ENCODE results near the gene AP2A1. TPM values are rescaled to one million over a fixed set of nuclear protein-coding genes. Genes with fewer than 3 reads are reported as not detected.
"Not testable (repeated sequence)": the region's sequence is repeated elsewhere in the genome, so short reads cannot be mapped to it uniquely, and the experiment has no call there.

The AP2A1 gene
- total RNA-seq (10 to 100 TPM; 43.3 to 51.5 TPM), total RNA-seq (51.3 to 70.1 reads per million in 2 donors)

- Mint-ChIP-seq H3K27me3 (no peaks in the 10 kb centered on the region), H3K4me3 (peak within 1 kb of the TSS; percentile 96), H3K4me1 (peaks cover 35% of the 10 kb centered on the region), H3K27ac (peak within 1 kb of the TSS; percentile 91), H3K36me3 (ENCODE audit: low read depth) (no peaks in the 10 kb centered on the region)
- no peak for ATAC-seq
- no peak for DNase-seq
- H3K9me3 ChIP-seq (ENCODE audit: control insufficient read depth, low read length, poor library complexity, severe bottlenecking) = no peaks in the 10 kb centered on the region
These were observed at the start of gene AP2A1 for GRCh38 chr19:49766930-49767299. Gene AP2A1 (plus strand): TSS chr19:49767001. CDS start chr19:49767134, 133 bp downstream.

- Mint-ChIP-seq H3K4me1 (peaks cover 9% of the 10 kb centered on the region), H3K27ac (peak overlapping the region; percentile 93), H3K27me3 (no peaks in the 10 kb centered on the region), H3K36me3 (ENCODE audit: low read depth) (no peaks in the 10 kb centered on the region), H3K4me3 (peak overlapping the region; percentile 12)
- H3K9me3 ChIP-seq (ENCODE audit: control insufficient read depth, low read length, poor library complexity, severe bottlenecking) = no peaks in the 10 kb centered on the region
- DNase-seq = no peak
- no peak for ATAC-seq
These were observed 48.3 kb upstream of the AP2A1 start for GRCh38 chr19:49718511-49718910.

DNA sequence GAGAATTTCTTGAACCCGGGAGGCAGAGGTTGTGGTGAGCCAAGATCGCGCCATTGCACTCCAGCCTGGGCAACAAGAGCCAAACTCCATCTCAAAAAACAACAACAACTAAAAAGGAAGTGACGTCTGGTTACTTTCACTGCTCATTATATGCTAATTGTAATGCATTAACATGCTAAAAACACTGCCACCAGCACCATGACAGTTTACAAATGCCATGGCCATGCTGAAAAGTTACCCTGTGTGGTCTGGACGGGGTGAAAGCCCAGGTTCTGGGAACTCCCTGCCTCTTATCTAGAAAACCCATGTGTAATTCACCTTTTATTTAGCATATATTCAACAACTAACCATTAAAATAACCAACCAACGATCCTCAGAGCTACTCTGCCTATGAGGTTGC lies 47.8 kb upstream of the AP2A1 start:
- Mint-ChIP-seq H3K27ac (no peak overlapping the region), H3K4me3 (no peak overlapping the region)
- DNase-seq = no peak

DNA sequence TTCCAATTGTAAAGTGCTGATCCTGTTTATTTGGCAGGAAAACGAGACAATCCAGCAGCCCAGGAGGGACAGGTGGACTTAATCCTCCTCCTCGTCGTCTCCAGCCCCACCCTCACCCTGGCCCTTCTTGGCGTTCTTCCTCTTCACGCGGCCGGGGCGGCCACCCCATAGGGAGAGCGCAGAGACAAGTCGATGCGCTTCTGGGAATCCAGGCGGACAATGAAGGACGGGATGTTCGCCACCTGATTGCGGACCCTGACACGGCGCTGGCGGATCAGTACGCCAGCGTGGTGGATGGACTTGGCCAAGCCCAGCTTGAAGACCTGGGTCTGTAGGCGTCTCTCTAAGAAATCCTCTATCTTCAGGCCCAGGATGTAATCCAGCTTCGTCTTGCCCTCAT lies 47.4 kb upstream of the AP2A1 start:
- H3K27ac Mint-ChIP-seq; H3K4me3 Mint-ChIP-seq; H3K9me3 ChIP-seq (ENCODE audit: control insufficient read depth, low read length, poor library complexity, severe bottlenecking); H3K36me3 Mint-ChIP-seq (ENCODE audit: low read depth); H3K4me1 Mint-ChIP-seq; DNase-seq; ATAC-seq; H3K27me3 Mint-ChIP-seq: not testable (repeated sequence)

More for the DNA sequence above, 47.8 kb upstream of the AP2A1 start:
- Mint-ChIP-seq H3K4me1 (peaks cover 9% of the 10 kb centered on the region), H3K36me3 (ENCODE audit: low read depth) (no peaks in the 10 kb centered on the region), H3K27me3 (no peaks in the 10 kb centered on the region)
- no peaks in the 10 kb centered on the region for H3K9me3 ChIP-seq (ENCODE audit: control insufficient read depth, low read length, poor library complexity, severe bottlenecking)
- no peak for ATAC-seq

DNA sequence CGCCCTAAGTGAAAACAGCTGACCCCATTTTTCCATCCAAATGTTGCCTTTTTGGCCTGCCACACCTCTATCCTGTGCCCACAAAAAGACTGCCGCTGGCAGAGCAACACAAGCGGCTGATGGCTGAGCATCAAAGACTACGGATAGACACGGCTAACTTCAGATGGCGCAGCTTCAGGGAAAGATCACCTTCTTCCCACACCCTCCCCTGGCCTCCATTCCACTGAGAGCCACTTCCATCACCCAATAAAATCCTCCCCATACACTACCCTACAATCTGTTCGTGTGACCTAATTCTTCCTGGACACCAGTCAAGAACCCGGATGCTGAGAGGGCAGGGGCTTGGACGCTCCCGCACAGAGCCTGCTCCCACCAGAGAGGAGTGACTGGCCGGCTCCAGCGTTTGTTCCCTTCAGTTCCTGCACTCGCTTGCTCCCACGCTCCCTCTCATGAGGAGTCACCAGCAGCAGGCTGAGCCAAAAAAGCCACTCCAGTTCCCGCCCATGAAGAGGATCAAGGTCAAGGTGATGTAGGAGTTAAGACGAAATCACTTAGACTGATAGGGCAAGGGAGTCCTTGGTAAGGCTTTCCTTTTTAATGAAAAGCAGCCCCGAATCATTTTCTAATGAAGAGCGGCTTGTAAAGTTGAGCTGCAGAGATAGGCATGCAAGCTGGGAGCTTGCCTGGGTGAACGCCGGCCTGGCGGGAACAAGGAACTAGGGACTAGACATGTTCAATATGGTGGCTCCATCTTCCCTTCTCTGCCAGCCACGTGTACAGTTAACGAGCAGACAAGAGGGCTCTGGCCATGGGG lies 39.4 kb upstream of the AP2A1 start:
- ATAC-seq (no peak), DNase-seq (no peak)
- Mint-ChIP-seq H3K36me3 (ENCODE audit: low read depth) (no peaks in the 10 kb centered on the region), H3K4me3 (no peak overlapping the region), H3K27me3 (no peaks in the 10 kb centered on the region), H3K4me1 (no peaks in the 10 kb centered on the region), H3K27ac (no peak overlapping the region)
- no peaks in the 10 kb centered on the region for H3K9me3 ChIP-seq (ENCODE audit: control insufficient read depth, low read length, poor library complexity, severe bottlenecking)

DNA sequence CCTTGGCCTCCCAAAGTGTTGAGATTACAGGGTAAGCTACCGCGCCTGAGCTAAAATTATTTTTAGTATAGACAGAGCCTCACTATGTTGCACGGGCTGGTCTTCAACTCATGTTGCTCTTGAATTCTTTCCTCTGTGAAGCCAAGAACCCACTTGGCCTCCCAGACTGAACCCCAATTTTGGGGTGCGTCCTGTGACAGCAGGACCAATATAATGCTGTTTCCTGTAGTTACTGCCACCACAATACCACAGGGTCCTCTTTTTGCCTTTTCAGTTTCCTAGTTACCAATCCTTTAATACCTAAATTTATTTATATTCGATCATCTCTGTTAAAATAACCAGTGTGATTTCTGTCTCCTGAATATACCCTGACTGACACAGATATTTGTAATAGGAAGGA lies 36.6 kb upstream of the AP2A1 start:
- DNase-seq (no peak), ATAC-seq (no peak)
- Mint-ChIP-seq H3K36me3 (ENCODE audit: low read depth) (no peaks in the 10 kb centered on the region), H3K27me3 (no peaks in the 10 kb centered on the region), H3K4me1 (no peaks in the 10 kb centered on the region), H3K4me3 (no peak overlapping the region), H3K27ac (no peak overlapping the region)
- H3K9me3 ChIP-seq (ENCODE audit: control insufficient read depth, low read length, poor library complexity, severe bottlenecking) = no peaks in the 10 kb centered on the region

DNA sequence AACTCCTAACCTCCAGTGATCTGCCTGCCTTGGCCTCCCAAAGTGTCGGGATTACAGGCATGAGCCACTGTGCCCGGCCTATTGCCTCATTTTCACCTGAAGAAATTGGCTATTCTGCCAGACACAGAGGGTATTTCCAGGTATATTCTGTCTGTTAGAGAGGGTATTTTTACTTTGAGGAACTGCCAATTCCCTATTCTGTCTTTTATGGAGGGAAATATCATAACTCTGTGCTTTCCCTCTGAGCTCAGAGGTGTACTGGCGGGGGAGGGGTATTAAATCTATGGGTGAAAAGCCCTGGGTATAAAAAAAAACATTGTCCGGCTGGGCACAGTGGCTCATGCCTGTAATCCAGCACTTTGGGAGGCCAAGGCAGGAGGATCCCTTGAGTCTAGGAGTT lies 28.5 kb upstream of the AP2A1 start:
- Mint-ChIP-seq H3K27ac (no peak overlapping the region), H3K36me3 (ENCODE audit: low read depth) (peaks cover 2% of the 10 kb centered on the region), H3K4me1 (no peaks in the 10 kb centered on the region), H3K4me3 (no peak overlapping the region), H3K27me3 (no peaks in the 10 kb centered on the region)
- H3K9me3 ChIP-seq (ENCODE audit: control insufficient read depth, low read length, poor library complexity, severe bottlenecking) = no peaks in the 10 kb centered on the region
- DNase-seq (no peak), ATAC-seq (no peak)

GRCh38 chr19:49739098-49739497 lies 27.7 kb upstream of the AP2A1 start:
- Mint-ChIP-seq H3K27me3 (no peaks in the 10 kb centered on the region), H3K36me3 (ENCODE audit: low read depth) (peaks cover 2% of the 10 kb centered on the region), H3K27ac (no peak overlapping the region), H3K4me3 (peak overlapping the region; percentile 9), H3K4me1 (no peaks in the 10 kb centered on the region)
- H3K9me3 ChIP-seq (ENCODE audit: control insufficient read depth, low read length, poor library complexity, severe bottlenecking) = no peaks in the 10 kb centered on the region
- DNase-seq (no peak), ATAC-seq (no peak)

GRCh38 chr19:49739933-49740332 lies 26.9 kb upstream of the AP2A1 start:
- Mint-ChIP-seq H3K36me3 (ENCODE audit: low read depth) (peaks cover 2% of the 10 kb centered on the region), H3K4me1 (peaks cover 2% of the 10 kb centered on the region), H3K27me3 (no peaks in the 10 kb centered on the region), H3K4me3 (no peak overlapping the region), H3K27ac (no peak overlapping the region)
- ATAC-seq (no peak), DNase-seq (no peak)
- no peaks in the 10 kb centered on the region for H3K9me3 ChIP-seq (ENCODE audit: control insufficient read depth, low read length, poor library complexity, severe bottlenecking)

DNA sequence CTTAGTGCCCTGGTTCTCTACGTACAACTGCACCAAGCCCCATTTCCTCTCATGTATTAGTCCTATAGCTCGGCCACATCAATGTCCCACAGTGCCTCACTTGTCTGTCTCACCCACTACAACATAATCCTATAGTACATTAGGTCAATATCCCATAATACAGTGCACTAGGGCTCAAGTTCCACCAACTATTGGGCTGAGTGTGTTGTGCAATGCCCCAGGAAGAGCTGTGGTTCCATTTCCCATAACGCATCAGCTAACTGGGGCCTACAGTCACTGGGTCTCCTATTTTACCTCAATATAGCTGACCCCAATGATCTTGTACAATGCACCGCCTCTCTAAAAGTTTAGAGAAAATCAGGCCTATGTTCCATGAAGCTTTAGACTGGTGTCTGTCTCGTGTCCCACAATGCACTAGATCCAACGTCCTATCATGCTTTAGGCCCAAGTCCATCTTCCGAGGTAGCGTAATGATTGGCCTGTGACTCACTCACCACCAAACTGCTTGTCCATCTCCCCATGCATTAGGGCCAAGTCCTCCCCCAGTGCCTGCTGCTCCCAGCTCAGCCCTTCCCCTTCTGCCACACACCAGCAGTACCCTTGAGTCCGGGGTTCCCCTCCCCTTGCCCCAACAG lies 25.5 kb upstream of the AP2A1 start:
- ATAC-seq (no peak), DNase-seq (no peak)
- no peaks in the 10 kb centered on the region for H3K9me3 ChIP-seq (ENCODE audit: control insufficient read depth, low read length, poor library complexity, severe bottlenecking)
- no peak overlapping the region for H3K27ac Mint-ChIP-seq
- H3K27me3 Mint-ChIP-seq = no peaks in the 10 kb centered on the region
- H3K4me3 Mint-ChIP-seq = no peak overlapping the region
- peaks cover 2% of the 10 kb centered on the region for H3K36me3 Mint-ChIP-seq (ENCODE audit: low read depth)
- peaks cover 2% of the 10 kb centered on the region for H3K4me1 Mint-ChIP-seq

GRCh38 chr19:49744946-49745381 lies 21.8 kb upstream of the AP2A1 start:
- no peak for DNase-seq
- Mint-ChIP-seq H3K4me1 (peaks cover 2% of the 10 kb centered on the region), H3K27ac (no peak overlapping the region), H3K4me3 (no peak overlapping the region), H3K27me3 (no peaks in the 10 kb centered on the region), H3K36me3 (ENCODE audit: low read depth) (peaks cover 3% of the 10 kb centered on the region)
- no peaks in the 10 kb centered on the region for H3K9me3 ChIP-seq (ENCODE audit: control insufficient read depth, low read length, poor library complexity, severe bottlenecking)
- ATAC-seq = no peak

GRCh38 chr19:49746206-49746958 lies 20.4 kb upstream of the AP2A1 start:
- peak; percentile 79 for ATAC-seq
- H3K9me3 ChIP-seq (ENCODE audit: control insufficient read depth, low read length, poor library complexity, severe bottlenecking) = no peaks in the 10 kb centered on the region
- H3K27ac Mint-ChIP-seq = no peak overlapping the region
- H3K4me1 Mint-ChIP-seq = peaks cover 2% of the 10 kb centered on the region
- H3K4me3 Mint-ChIP-seq = no peak overlapping the region
- peaks cover 3% of the 10 kb centered on the region for H3K36me3 Mint-ChIP-seq (ENCODE audit: low read depth)
- DNase-seq = peak; percentile 22 to 43 (median 41)
- peaks cover 4% of the 10 kb centered on the region for H3K27me3 Mint-ChIP-seq

DNA sequence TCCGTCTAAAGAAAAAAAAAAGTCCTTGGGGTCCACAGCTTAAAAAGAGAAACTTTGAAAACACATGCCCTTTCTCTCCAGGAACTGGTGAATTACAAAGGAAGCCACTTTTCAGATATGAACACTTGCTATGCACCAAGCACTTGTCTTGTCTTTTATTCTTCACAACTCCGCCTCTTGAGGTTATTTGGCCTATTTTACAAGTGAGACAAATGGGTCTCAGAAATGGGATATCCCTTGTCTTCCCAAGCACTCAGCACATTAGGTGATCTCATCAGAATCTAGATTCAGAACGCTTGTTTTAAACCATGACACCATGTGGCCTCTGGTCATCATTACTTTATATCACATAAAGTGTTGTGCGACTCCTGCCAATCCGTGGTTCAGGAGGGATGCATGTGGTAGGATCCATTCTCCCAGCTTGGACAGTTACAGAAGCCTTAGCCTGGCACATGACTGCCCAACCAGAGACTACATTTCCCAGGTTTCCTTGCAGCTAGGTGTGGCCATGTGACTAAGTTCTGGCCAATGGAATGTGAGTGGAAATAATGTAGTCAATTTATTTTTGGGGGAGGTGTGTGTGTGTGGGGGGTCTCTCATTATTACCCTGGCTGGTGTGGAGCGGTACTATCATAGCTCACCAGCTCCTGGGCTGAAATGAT lies 17.6 kb upstream of the AP2A1 start:
- DNase-seq (no peak), ATAC-seq (no peak)
- H3K27ac Mint-ChIP-seq = no peak overlapping the region
- no peaks in the 10 kb centered on the region for H3K9me3 ChIP-seq (ENCODE audit: control insufficient read depth, low read length, poor library complexity, severe bottlenecking)
- H3K27me3 Mint-ChIP-seq = peaks cover 4% of the 10 kb centered on the region
- H3K4me3 Mint-ChIP-seq = no peak overlapping the region
- H3K4me1 Mint-ChIP-seq = peaks cover 2% of the 10 kb centered on the region
- H3K36me3 Mint-ChIP-seq (ENCODE audit: low read depth) = peaks cover 2% of the 10 kb centered on the region

Measured in T-helper 17 cell (primary cell).